Esophagus squamous epithelium (tissue), 4 donors: ENCODE results near the gene ATPAF1.

Source experiments
- CTCF ChIP-seq, 6 experiments: fragments of 450-650 bp in 4 of 6; fragments of 200-600 bp in 2 of 6; sonication (generic) in 2 of 6; IDR thresholded peaks; one replicate each; pipeline ENCODE4 v1.5.1; 2016 to 2019; ENCODE audit warnings: antibody characterized with exemption in 6 of 6, mild to moderate bottlenecking in 4 of 6, moderate library complexity in 4 of 6
- POLR2A ChIP-seq, 4 donors: fragments of 450-650 bp; IDR thresholded peaks; one replicate each; pipeline ENCODE4 v1.6.1; 2017; ENCODE audit warnings: antibody characterized with exemption in 4 of 4, mild to moderate bottlenecking in 4 of 4, moderate library complexity in 3 of 4

GRCh38 chr1:46630719-46631118 lies 37.4 kb downstream of the ATPAF1 start:
- no peak for TF ChIP-seq CTCF (IDR thresholded peaks at IDR 0.05)
- TF ChIP-seq POLR2A (IDR thresholded peaks at IDR 0.05) = no peak
